Suprapubic skin (tissue), 4 donors: Measurements from ENCODE around the gene DISP3. TPM values are rescaled to one million over a fixed set of nuclear protein-coding genes. Genes with fewer than 3 reads are reported as not detected.

Source experiments
- DNase-seq, 2 donors: peaks; one replicate each; pipeline ENCODE4 v3.0.0-alpha.2; 2019; ENCODE audit warnings: low spot score in 2 of 2
- H3K27ac ChIP-seq: fragments of 200-600 bp; sonication (generic); one replicate; pipeline ENCODE4 v1.5.1; 2019
- H3K27me3 ChIP-seq: fragments of 200-600 bp; sonication (generic); one replicate; pipeline ENCODE4 v1.5.1; 2019
- H3K36me3 ChIP-seq: fragments of 200-600 bp; sonication (generic); one replicate; pipeline ENCODE4 v1.5.1; 2019
- H3K4me1 ChIP-seq: fragments of 200-600 bp; sonication (generic); one replicate; pipeline ENCODE4 v1.5.1; 2019
- H3K4me3 ChIP-seq: fragments of 200-600 bp; sonication (generic); one replicate; pipeline ENCODE4 v1.5.1; 2019; ENCODE audit warnings: mild to moderate bottlenecking
- H3K9me3 ChIP-seq: fragments of 200-600 bp; sonication (generic); one replicate; pipeline ENCODE4 v1.5.1; 2019
- CTCF ChIP-seq, 2 donors: fragments of 200-600 bp in 1 of 2; fragments of 450-650 bp in 1 of 2; sonication (generic) in 1 of 2; IDR thresholded peaks; one replicate each; pipeline ENCODE4 v1.5.1; 2016 to 2019; ENCODE audit warnings: antibody characterized with exemption in 2 of 2, mild to moderate bottlenecking in 1 of 2, moderate library complexity in 1 of 2
- EP300 ChIP-seq: sonication (generic); formaldehyde crosslinking; IDR thresholded peaks from one replicate; pipeline ENCODE4 v1.6.1; 2017; ENCODE audit warnings: antibody characterized with exemption
- POLR2A ChIP-seq, 2 donors: fragments of 450-650 bp; IDR thresholded peaks; one replicate each; pipeline ENCODE4 v1.6.1; 2017; ENCODE audit warnings: antibody characterized with exemption in 2 of 2, mild to moderate bottlenecking in 2 of 2, moderate library complexity in 2 of 2
- POLR2AphosphoS5 ChIP-seq, 3 donors: sonication (generic); formaldehyde crosslinking; IDR thresholded peaks; one replicate each; pipeline ENCODE4 v1.6.1; 2017; ENCODE audit warnings: antibody characterized with exemption in 3 of 3
- WGBS: methylation state at CpG from one replicate; pipeline ENCODE4 v1.1.5; 2018; 5-methylcytosine and 5-hydroxymethylcytosine counted together
- total RNA-seq, 4 donors: library from RNA; depleted of rRNA; stranded (reverse); fragments of >200 nt; gene quantifications; one replicate each; pipeline ENCODE4 v1.1.0, GENCODE V29; 2016

Gene DISP3
- total RNA-seq, 4 donors from 2014 or later = not detected

- Histone ChIP-seq H3K27ac (no peak overlapping the region), H3K9me3 (no peaks in the 10 kb centered on the region), H3K4me1 (no peaks in the 10 kb centered on the region), H3K36me3 (no peaks in the 10 kb centered on the region), H3K4me3 (no peak overlapping the region), H3K27me3 (peaks cover 85% of the 10 kb centered on the region)
- WGBS = 57% methylated on average over 7 of the region's 8 CpGs
- DNase-seq = no peak
- TF ChIP-seq EP300 (no peak), POLR2AphosphoS5 (IDR thresholded peaks at IDR 0.05) (no peak), CTCF (IDR thresholded peaks at IDR 0.05) (no peak), POLR2A (IDR thresholded peaks at IDR 0.05) (no peak)
Measured at GRCh38 chr1:11443961-11444658, 34.8 kb upstream of the DISP3 start.

- Histone ChIP-seq H3K36me3 (no peaks in the 10 kb centered on the region), H3K4me1 (no peaks in the 10 kb centered on the region), H3K27me3 (peaks cover 85% of the 10 kb centered on the region), H3K27ac (no peak overlapping the region), H3K9me3 (no peaks in the 10 kb centered on the region), H3K4me3 (no peak overlapping the region)
- no peak for DNase-seq
- no CpG with 5 or more reads among the region's 7 CpGs for WGBS
- TF ChIP-seq POLR2AphosphoS5 (IDR thresholded peaks at IDR 0.05) (no peak), CTCF (IDR thresholded peaks at IDR 0.05) (no peak), EP300 (no peak), POLR2A (IDR thresholded peaks at IDR 0.05) (no peak)
Measured at GRCh38 chr1:11444907-11445306, 34.0 kb upstream of the DISP3 start.

- H3K9me3 ChIP-seq = no peaks in the 10 kb centered on the region
- peaks cover 83% of the 10 kb centered on the region for H3K27me3 ChIP-seq
- no peaks in the 10 kb centered on the region for H3K4me1 ChIP-seq
- WGBS = 77% methylated on average over 10 of the region's 10 CpGs
- no peak overlapping the region for H3K27ac ChIP-seq
- TF ChIP-seq POLR2A (IDR thresholded peaks at IDR 0.05) (no peak), CTCF (IDR thresholded peaks at IDR 0.05) (no peak), EP300 (no peak), POLR2AphosphoS5 (IDR thresholded peaks at IDR 0.05) (no peak)
- no peak for DNase-seq
- H3K4me3 ChIP-seq = no peak overlapping the region
- no peaks in the 10 kb centered on the region for H3K36me3 ChIP-seq
Measured at GRCh38 chr1:11447903-11448302, 31.1 kb upstream of the DISP3 start.

GRCh38 chr1:11448373-11449099, 30.4 kb upstream of the DISP3 start:
- no peak overlapping the region for H3K27ac ChIP-seq
- no peaks in the 10 kb centered on the region for H3K9me3 ChIP-seq
- DNase-seq = no peak
- H3K27me3 ChIP-seq = peaks cover 83% of the 10 kb centered on the region
- no peaks in the 10 kb centered on the region for H3K4me1 ChIP-seq
- no peaks in the 10 kb centered on the region for H3K36me3 ChIP-seq
- WGBS = 69% methylated on average over 16 of the region's 20 CpGs
- H3K4me3 ChIP-seq = no peak overlapping the region
- TF ChIP-seq POLR2AphosphoS5 (IDR thresholded peaks at IDR 0.05) = no peak
- no peak for TF ChIP-seq POLR2A (IDR thresholded peaks at IDR 0.05)
- TF ChIP-seq EP300 = no peak
- TF ChIP-seq CTCF (IDR thresholded peaks at IDR 0.05) = no peak

- 63% methylated on average over 11 of the region's 11 CpGs for WGBS
- H3K27ac ChIP-seq = no peak overlapping the region
- no peaks in the 10 kb centered on the region for H3K9me3 ChIP-seq
- no peaks in the 10 kb centered on the region for H3K36me3 ChIP-seq
- no peaks in the 10 kb centered on the region for H3K4me1 ChIP-seq
- no peak overlapping the region for H3K4me3 ChIP-seq
- peaks cover 83% of the 10 kb centered on the region for H3K27me3 ChIP-seq
- TF ChIP-seq POLR2A (IDR thresholded peaks at IDR 0.05) = no peak
- DNase-seq = no peak
Measured at GRCh38 chr1:11449100-11449403, 29.9 kb upstream of the DISP3 start.
